ENCODE results near the gene RHBDF1. TPM values are rescaled to one million over a fixed set of nuclear protein-coding genes. Genes with fewer than 3 reads are reported as not detected.

Gene RHBDF1
- total and polyA plus RNA-seq, 2 of the 13 experiments (the other 11 are each of a cell fraction or from before 2014, with no cell fraction given) = 5.4 to 26.9 TPM

DNA sequence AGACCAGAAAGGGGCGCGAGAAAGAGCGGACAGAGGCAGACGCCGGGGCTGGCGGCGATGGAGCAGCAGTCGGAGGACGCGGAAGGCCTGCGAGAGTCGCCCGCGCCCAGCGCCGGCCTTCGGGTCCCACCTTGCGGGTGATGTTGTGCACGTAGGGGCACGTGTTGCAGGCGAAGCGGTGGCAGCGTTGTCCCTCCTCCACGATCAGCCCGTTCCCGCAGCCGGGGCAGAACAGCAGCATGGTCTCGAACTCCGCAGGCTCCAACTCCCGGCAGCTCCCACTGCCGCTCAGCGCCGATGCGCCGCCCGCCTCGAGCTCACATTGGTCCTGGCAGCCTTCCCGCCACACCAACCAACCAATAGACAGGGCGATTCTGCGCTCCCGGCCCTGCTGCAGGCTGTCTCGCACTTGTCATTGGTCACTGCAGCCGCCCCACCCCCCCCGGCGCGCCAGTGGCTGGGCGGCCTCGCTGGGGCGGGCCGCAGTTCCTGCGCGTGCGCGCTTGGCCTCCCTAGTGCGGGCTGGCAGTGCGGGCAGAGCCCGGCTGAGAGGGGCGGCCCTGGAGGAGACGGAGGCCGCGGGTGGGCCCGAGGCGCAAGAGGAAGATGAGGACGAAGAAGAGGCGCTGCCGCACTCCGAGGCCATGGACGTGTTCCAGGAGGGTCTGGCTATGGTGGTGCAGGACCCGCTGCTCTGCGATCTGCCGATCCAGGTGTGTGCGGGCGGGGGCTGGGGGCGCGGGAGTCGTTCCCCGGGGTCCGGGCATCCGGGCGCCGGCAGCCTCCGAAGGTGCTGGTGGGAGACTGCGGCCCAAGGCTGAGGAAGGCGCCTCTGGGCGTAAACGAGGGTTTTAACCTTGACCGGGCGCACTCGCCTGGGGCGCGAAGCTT lies 18.8 kb downstream of the RHBDF1 start, which contains the start of the genes POLR3K and SNRNP25 (continued):
- TF ChIP-seq ZSCAN25 (CRISPR knock-in tag; IDR thresholded peaks at IDR 0.05) = no peak; the same call in 1 of the 2 replicates
- TF ChIP-seq ZBTB3 (CRISPR knock-in tag; IDR thresholded peaks at IDR 0.05; ENCODE audit: borderline replicate concordance, low read depth) = 0 out of 2 replicates have a peak, but pooled peaks have one; percentile 44
- TF ChIP-seq, protein P1, sequence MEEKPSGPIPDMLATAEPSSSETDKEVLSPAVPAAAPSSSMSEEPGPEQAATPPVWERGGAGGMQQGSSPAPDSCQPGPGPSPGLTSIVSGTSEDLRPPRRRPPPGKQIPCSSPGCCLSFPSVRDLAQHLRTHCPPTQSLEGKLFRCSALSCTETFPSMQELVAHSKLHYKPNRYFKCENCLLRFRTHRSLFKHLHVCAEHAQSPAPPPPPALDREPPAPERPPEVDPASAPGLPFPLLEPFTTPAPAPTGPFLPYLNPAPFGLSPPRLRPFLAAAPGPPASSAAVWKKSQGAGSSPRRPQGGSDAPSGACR (CRISPR knock-in tag; IDR thresholded peaks at IDR 0.05) = 0 out of 2 replicates have a peak, but pooled peaks have one; percentile 62
- 0 out of 2 replicates have a peak, but pooled peaks have one; percentile 8 for TF ChIP-seq HOXA7 (CRISPR knock-in tag; IDR thresholded peaks at IDR 0.05)
- TF ChIP-seq, protein P2, sequence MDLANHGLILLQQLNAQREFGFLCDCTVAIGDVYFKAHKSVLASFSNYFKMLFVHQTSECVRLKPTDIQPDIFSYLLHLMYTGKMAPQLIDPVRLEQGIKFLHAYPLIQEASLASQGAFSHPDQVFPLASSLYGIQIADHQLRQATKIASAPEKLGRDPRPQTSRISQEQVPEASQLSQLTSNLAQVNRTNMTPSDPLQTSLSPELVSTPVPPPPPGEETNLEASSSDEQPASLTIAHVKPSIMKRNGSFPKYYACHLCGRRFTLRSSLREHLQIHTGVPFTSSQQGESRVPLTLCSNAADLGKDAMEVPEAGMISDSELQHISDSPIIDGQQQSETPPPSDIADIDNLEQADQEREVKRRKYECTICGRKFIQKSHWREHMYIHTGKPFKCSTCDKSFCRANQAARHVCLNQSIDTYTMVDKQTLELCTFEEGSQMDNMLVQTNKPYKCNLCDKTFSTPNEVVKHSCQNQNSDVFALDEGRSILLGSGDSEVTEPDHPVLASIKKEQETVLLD (CRISPR knock-in tag; IDR thresholded peaks at IDR 0.05; ENCODE audit: low read depth) = peak; percentile 41; the same call in 1 of the 2 replicates
- TF ChIP-seq, protein P3, sequence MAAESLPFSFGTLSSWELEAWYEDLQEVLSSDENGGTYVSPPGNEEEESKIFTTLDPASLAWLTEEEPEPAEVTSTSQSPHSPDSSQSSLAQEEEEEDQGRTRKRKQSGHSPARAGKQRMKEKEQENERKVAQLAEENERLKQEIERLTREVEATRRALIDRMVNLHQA (CRISPR knock-in tag; IDR thresholded peaks at IDR 0.05) = no peak
- no peak for TF ChIP-seq CENPT (CRISPR knock-in tag; IDR thresholded peaks at IDR 0.05; ENCODE audit: low read depth)
- no peak for TF ChIP-seq ZNF224 (CRISPR knock-in tag; IDR thresholded peaks at IDR 0.05)
- peak; percentile 80; the same call in 1 of the 2 replicates for TF ChIP-seq ZNF703 (CRISPR knock-in tag; IDR thresholded peaks at IDR 0.05; ENCODE audit: borderline replicate concordance)
- peak; percentile 32; the same call in 1 of the 2 replicates for TF ChIP-seq ZNF777 (CRISPR knock-in tag; IDR thresholded peaks at IDR 0.05)
- peak; percentile 31 for TF ChIP-seq CBX1 (IDR thresholded peaks at IDR 0.05; ENCODE audit: low read depth)
- TF ChIP-seq, protein P4, sequence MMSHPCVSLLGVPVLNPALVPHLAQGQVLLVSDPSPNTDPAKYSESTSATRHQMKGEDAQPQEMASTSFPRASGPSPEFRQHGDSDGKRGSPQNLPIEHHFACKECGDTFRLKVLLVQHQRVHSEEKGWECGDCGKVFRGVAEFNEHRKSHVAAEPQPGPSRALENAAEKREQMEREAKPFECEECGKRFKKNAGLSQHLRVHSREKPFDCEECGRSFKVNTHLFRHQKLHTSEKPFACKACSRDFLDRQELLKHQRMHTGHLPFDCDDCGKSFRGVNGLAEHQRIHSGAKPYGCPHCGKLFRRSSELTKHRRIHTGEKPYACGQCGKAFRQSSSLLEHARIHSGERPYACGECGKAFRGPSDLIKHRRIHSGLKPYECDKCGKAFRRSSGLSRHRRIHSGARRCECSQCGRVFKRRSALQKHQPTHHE (CRISPR knock-in tag; IDR thresholded peaks at IDR 0.05; ENCODE audit: borderline replicate concordance) = peak; percentile 90; the same call in 1 of the 2 replicates
- TF ChIP-seq ISL2 (CRISPR knock-in tag; IDR thresholded peaks at IDR 0.05) = peak; percentile 49
- TF ChIP-seq, protein P5, sequence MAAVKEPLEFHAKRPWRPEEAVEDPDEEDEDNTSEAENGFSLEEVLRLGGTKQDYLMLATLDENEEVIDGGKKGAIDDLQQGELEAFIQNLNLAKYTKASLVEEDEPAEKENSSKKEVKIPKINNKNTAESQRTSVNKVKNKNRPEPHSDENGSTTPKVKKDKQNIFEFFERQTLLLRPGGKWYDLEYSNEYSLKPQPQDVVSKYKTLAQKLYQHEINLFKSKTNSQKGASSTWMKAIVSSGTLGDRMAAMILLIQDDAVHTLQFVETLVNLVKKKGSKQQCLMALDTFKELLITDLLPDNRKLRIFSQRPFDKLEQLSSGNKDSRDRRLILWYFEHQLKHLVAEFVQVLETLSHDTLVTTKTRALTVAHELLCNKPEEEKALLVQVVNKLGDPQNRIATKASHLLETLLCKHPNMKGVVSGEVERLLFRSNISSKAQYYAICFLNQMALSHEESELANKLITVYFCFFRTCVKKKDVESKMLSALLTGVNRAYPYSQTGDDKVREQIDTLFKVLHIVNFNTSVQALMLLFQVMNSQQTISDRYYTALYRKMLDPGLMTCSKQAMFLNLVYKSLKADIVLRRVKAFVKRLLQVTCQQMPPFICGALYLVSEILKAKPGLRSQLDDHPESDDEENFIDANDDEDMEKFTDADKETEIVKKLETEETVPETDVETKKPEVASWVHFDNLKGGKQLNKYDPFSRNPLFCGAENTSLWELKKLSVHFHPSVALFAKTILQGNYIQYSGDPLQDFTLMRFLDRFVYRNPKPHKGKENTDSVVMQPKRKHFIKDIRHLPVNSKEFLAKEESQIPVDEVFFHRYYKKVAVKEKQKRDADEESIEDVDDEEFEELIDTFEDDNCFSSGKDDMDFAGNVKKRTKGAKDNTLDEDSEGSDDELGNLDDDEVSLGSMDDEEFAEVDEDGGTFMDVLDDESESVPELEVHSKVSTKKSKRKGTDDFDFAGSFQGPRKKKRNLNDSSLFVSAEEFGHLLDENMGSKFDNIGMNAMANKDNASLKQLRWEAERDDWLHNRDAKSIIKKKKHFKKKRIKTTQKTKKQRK (IDR thresholded peaks at IDR 0.05; ENCODE audit: low read length) = no peak
- TF ChIP-seq, protein P6, sequence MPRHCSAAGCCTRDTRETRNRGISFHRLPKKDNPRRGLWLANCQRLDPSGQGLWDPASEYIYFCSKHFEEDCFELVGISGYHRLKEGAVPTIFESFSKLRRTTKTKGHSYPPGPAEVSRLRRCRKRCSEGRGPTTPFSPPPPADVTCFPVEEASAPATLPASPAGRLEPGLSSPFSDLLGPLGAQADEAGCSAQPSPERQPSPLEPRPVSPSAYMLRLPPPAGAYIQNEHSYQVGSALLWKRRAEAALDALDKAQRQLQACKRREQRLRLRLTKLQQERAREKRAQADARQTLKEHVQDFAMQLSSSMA (CRISPR knock-in tag; IDR thresholded peaks at IDR 0.05) = peak; percentile 87
- TF ChIP-seq, protein P7, sequence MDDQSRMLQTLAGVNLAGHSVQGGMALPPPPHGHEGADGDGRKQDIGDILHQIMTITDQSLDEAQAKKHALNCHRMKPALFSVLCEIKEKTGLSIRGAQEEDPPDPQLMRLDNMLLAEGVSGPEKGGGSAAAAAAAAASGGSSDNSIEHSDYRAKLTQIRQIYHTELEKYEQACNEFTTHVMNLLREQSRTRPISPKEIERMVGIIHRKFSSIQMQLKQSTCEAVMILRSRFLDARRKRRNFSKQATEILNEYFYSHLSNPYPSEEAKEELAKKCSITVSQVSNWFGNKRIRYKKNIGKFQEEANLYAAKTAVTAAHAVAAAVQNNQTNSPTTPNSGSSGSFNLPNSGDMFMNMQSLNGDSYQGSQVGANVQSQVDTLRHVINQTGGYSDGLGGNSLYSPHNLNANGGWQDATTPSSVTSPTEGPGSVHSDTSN (CRISPR knock-in tag; IDR thresholded peaks at IDR 0.05; ENCODE audit: borderline replicate concordance) = 0 out of 2 replicates have a peak, but pooled peaks have one; percentile 8

Measured in HepG2 (cell line).